ENCODE data around the gene TNFAIP8L1.
A peak's percentile ranks its signal among the peaks of the same experiment; 100 is the strongest.

TNFAIP8L1 gene

GRCh38 chr19:4656102-4656501 is 16.8 kb downstream of the TNFAIP8L1 start:
- no peak for DNase-seq (ENCODE audit: low read depth in 2 of 2)
- no peak overlapping the region for H3K4me3 ChIP-seq (replicated peaks in 1 of 2; ENCODE audit: low read depth in 2 of 2, low read length in 2 of 2)
- no peak for TF ChIP-seq CTCF (IDR thresholded peaks at IDR 0.05; ENCODE audit: low read depth, low read length)

GRCh38 chr19:4657262-4657661 is 17.9 kb downstream of the TNFAIP8L1 start:
- H3K4me3 ChIP-seq (replicated peaks in 1 of 2; ENCODE audit: low read depth in 2 of 2, low read length in 2 of 2), result no peak overlapping the region
- TF ChIP-seq CTCF (IDR thresholded peaks at IDR 0.05; ENCODE audit: low read depth, low read length), result no peak
- DNase-seq (ENCODE audit: low read depth in 2 of 2), result no peak

- no peak overlapping the region for H3K4me3 ChIP-seq (replicated peaks in 1 of 2; ENCODE audit: low read depth in 2 of 2, low read length in 2 of 2)
- TF ChIP-seq CTCF (IDR thresholded peaks at IDR 0.05; ENCODE audit: low read depth, low read length), result no peak
- DNase-seq (ENCODE audit: low read depth in 2 of 2), result no peak
Measured at GRCh38 chr19:4657835-4658234, 18.5 kb downstream of the TNFAIP8L1 start.

GRCh38 chr19:4660181-4660791 is 21.0 kb downstream of the TNFAIP8L1 start:
- peak; percentile 26 for TF ChIP-seq CTCF (IDR thresholded peaks at IDR 0.05; ENCODE audit: low read depth, low read length)
- peak in 1 of 2 donors; percentile 26 for DNase-seq (ENCODE audit: low read depth in 2 of 2)
- H3K4me3 ChIP-seq (replicated peaks in 1 of 2; ENCODE audit: low read depth in 2 of 2, low read length in 2 of 2), result no peak overlapping the region

- no peak overlapping the region for H3K4me3 ChIP-seq (replicated peaks in 1 of 2; ENCODE audit: low read depth in 2 of 2, low read length in 2 of 2)
- TF ChIP-seq CTCF (IDR thresholded peaks at IDR 0.05; ENCODE audit: low read depth, low read length), result no peak
- peak in 1 of 2 donors; percentile 42 for DNase-seq (ENCODE audit: low read depth in 2 of 2)
Measured at GRCh38 chr19:4660993-4661392, 21.7 kb downstream of the TNFAIP8L1 start.

- TF ChIP-seq CTCF (IDR thresholded peaks at IDR 0.05; ENCODE audit: low read depth, low read length), result no peak
- no peak overlapping the region for H3K4me3 ChIP-seq (replicated peaks in 1 of 2; ENCODE audit: low read depth in 2 of 2, low read length in 2 of 2)
- no peak for DNase-seq (ENCODE audit: low read depth in 2 of 2)
Measured at GRCh38 chr19:4662020-4662695, 22.8 kb downstream of the TNFAIP8L1 start.

Data from cardiac fibroblast (primary cell).